BE2C (cell line): ENCODE data around the gene ATR.
"Not testable (repeated sequence)": the region's sequence is repeated elsewhere in the genome, so short reads cannot be mapped to it uniquely, and the experiment has no call there.

Experiments used
- DNase-seq: peaks from one replicate; pipeline ENCODE4 v3.0.0-alpha.2; 2020
- H3K27me3 ChIP-seq: fragments of 250-450 bp; sonication (Bioruptor Pico); 2 replicates; pipeline ENCODE4 v1.5.1; 2020; ENCODE audit warnings: mild to moderate bottlenecking
- H3K36me3 ChIP-seq: fragments of 250-450 bp; sonication (Bioruptor Pico); 2 replicates; pipeline ENCODE4 v1.5.1; 2020; ENCODE audit warnings: mild to moderate bottlenecking
- H3K4me1 ChIP-seq: fragments of 250-450 bp; sonication (Bioruptor Pico); 2 replicates; pipeline ENCODE4 v1.5.1; 2020
- H3K4me3 ChIP-seq: 2 replicates; pipeline ENCODE4 v1.5.1; 2011; ENCODE audit warnings: low read depth, low read length
- H3K9me3 ChIP-seq: fragments of 250-450 bp; sonication (Bioruptor Pico); 2 replicates; pipeline ENCODE4 v1.5.1; 2020
- CTCF ChIP-seq: IDR thresholded peaks from 2 replicates; pipeline ENCODE4 v1.5.1; 2012; ENCODE audit warnings: mild to moderate bottlenecking, low read depth, low read length

Gene ATR

GRCh38 chr3:142433110-142433509 is 145.4 kb downstream of the ATR start:
- H3K27me3 ChIP-seq = no peaks in the 10 kb centered on the region
- H3K4me1 ChIP-seq = no peaks in the 10 kb centered on the region
- H3K36me3 ChIP-seq = peaks cover 14% of the 10 kb centered on the region
- no peak for TF ChIP-seq CTCF
- no peaks in the 10 kb centered on the region for H3K9me3 ChIP-seq
- no peak overlapping the region for H3K4me3 ChIP-seq
- no peak for DNase-seq

- no peaks in the 10 kb centered on the region for H3K4me1 ChIP-seq
- no peak overlapping the region for H3K4me3 ChIP-seq
- DNase-seq = no peak
- peaks cover 14% of the 10 kb centered on the region for H3K36me3 ChIP-seq
- no peak for TF ChIP-seq CTCF
- H3K27me3 ChIP-seq = no peaks in the 10 kb centered on the region
- H3K9me3 ChIP-seq = no peaks in the 10 kb centered on the region
Observed at GRCh38 chr3:142429582-142429981, 149.0 kb downstream of the ATR start.

GRCh38 chr3:142424754-142425153 is 153.8 kb downstream of the ATR start:
- Histone ChIP-seq H3K4me1 (no peaks in the 10 kb centered on the region), H3K9me3 (no peaks in the 10 kb centered on the region), H3K36me3 (peaks cover 12% of the 10 kb centered on the region), H3K27me3 (no peaks in the 10 kb centered on the region), H3K4me3 (no peak overlapping the region)
- no peak for DNase-seq
- TF ChIP-seq CTCF = no peak

- H3K4me3 ChIP-seq = no peak overlapping the region
- H3K4me1 ChIP-seq = no peaks in the 10 kb centered on the region
- TF ChIP-seq CTCF = no peak
- DNase-seq = no peak
- H3K9me3 ChIP-seq = no peaks in the 10 kb centered on the region
- H3K27me3 ChIP-seq = no peaks in the 10 kb centered on the region
- peaks cover 14% of the 10 kb centered on the region for H3K36me3 ChIP-seq
Observed at GRCh38 chr3:142418926-142419592, 159.5 kb downstream of the ATR start.

GRCh38 chr3:142417302-142417701 is 161.2 kb downstream of the ATR start:
- Histone ChIP-seq H3K36me3 (peaks cover 14% of the 10 kb centered on the region), H3K9me3 (no peaks in the 10 kb centered on the region), H3K4me1 (no peaks in the 10 kb centered on the region), H3K27me3 (no peaks in the 10 kb centered on the region), H3K4me3 (no peak overlapping the region)
- no peak for TF ChIP-seq CTCF
- DNase-seq = no peak

GRCh38 chr3:142400537-142400936 is 178.0 kb downstream of the ATR start:
- not testable (repeated sequence) for H3K4me3 ChIP-seq, H3K27me3 ChIP-seq, H3K9me3 ChIP-seq, H3K4me1 ChIP-seq, DNase-seq
- peaks cover 28% of the 10 kb centered on the region for H3K36me3 ChIP-seq
